ENCODE measurements around the gene TMEM51.
"Not testable (repeated sequence)": the region's sequence is repeated elsewhere in the genome, so short reads cannot be mapped to it uniquely, and the experiment has no call there.

TMEM51 gene

DNA sequence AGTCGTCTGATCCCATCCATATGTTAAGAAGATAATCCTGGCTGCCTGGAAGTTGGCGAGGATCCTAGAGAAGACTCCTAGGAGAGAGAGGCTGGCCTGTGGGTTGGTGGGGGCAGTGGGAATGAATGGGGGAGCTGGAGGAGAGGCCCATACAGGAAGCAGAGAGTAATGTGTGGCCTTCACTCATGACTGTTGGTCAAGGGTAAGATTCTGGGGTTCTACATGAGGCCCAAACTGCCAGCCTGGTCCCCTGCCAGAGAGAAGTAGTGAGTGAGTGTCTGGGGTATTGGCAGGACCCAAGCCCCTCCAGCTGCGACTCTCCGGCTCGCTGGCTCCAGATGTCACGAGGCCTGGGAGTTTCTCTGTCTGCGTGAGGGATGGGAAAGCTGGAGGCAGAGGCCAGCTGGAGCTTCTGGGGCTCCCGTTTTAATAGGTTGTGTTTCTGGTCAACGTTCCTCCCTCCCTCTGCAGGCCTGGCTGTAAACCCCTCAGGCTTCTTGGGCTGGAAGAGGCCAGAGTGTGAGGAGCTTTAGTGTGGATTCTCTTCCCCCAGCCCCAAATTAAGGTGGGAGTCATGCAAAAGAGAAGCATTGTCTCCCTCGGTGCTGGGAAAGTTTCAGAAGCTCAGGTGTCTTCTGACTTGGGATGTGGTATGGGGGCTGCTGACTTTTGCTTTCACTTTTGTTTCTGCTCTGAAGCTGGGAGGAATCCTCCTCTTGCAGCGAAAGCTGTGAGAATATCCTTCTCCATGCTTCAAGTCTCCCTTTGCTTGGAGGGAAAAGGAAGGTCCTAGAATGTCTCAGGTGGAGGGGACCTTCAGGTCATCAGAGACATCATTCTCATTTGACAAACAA, 2.6 kb downstream of the TMEM51 start:
- no peak for DNase-seq

DNA sequence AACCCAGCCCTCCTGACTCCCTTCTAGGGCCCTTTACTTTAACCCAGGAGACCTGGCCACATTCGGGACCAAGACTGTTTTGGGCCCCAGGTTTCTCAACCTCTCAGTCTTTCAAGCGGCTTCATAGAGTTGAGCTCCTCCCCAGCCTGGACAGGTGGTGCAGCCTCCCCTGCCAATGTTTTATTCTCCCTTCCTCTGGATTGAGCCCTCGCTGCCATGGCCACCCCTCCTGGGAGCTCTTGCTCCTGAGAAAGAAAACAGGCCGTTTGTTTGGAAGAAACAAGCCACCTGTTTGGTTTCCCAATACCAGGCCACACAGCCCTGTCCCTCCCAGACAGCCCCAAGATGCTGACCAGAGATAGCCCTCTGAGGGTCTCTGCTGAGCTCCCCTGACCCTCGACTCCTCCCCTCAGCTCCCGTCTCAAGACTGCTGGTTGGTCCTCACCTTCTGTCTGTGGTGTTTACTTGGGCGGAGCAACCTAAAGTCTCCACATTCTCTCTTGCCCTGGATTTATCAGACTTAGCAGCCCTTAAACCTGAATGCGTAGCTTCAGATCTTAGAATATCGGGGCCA, 3.3 kb downstream of the TMEM51 start:
- DNase-seq: no peak

DNA sequence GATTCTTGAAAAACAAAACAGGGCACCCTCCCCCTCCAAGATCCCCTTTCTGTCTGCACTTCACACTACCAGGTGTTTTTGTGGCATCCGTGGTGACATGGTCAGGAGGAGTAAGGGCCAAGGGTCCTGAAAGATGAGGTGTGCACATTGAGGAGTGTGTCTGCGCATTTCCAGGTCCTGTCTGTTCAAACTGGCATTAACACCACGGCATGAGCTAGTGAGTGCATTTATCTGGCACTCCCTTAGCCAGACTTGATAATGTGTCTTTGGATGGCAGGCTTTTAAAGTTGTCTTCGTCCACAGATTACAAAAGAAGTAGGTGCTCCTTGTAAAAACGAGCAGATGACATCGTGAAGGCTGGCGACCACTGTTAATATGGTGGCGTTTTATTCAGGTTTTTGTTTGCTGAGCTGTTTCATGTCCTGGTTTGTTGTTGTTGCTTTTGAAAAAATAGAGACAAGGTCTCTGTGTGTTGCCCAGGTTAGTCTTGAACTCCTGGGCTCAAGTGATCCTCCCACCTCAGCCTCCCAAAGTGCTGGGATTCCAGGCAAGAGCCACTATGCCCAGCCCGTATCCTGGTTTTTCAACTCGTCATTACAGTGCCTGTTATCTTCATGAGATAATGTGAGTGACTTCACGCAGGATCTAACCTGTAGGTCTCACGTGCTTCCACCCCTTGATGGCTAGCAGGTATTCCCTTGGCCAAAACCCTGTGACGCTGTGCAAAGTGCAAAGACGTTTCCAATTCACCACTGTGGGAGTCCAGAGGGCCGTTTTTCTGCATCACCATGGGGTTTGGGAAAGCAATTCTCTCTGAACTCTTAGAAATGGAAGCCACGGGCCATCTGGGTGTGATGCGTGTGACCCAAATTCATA, 4.2 kb downstream of the TMEM51 start:
- DNase-seq: no peak

DNA sequence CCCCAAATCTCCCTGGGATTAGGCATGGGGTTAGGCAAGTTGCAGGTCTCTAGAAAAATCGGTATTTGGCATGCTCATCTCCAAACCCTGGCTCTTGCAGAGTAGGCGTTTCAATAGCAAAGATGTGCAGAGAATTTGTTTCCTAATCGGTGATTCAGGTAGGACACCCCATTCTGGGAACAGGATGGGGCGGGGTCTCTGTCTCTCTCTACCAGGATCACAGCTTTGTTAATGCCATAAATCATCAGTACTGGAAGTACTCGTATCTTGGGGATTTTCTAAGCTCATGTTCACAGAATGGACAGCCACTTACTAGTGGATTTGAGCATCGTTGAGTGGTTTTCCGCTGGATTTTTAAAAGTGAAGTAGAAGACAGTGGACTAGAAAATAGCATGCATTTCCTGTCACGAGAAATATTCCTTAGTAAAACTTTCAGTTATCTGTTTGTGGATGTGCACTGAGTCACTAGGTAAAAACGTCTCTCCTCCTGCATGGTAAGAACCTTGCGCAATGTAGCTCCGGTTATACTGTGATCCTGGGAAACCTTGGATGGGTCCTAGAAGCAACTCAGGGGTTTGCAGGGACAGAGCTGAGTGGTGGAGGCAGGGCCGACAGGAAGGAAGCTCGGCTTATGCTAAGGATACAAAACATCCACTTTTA, 5.1 kb downstream of the TMEM51 start:
- peak; percentile 8 for DNase-seq

DNA sequence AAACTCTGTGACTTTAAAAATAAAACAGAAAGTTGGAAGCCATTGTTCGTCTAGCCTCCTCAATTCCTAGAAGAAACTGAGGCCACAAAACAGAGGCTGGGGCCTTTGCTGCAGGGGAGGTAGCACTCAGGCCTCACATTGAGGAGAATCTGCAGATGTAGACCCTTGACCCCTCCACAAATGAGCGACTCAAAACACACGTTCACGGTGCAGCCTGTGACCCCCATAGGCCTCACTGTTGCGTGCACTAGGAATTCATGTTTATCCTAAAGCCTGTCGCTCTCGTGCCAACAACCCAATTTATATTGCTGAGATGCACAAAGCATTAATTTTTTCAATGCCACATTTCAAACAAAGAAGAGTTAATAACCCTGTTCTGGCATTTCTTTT, 5.6 kb downstream of the TMEM51 start:
- DNase-seq: no peak

DNA sequence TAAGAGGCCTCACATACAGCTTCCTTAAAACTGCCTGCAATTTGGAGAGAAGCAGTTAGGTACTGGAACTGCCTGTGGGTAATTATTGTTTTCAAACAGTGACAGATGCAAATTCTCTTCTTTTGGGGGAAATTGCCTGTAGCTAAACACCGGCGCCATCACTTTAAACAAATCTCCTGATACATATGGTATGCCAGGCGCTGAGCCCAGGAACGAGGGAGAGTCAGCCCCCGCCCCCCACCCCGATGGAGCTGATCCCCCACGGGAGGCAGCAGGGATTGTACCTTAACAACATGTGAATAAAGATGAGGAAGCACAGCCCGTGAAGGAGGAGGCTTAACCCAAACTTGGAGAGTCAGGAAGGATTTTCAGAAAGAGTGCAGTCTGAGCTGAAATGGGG, 7.1 kb downstream of the TMEM51 start:
- DNase-seq: no peak

DNA sequence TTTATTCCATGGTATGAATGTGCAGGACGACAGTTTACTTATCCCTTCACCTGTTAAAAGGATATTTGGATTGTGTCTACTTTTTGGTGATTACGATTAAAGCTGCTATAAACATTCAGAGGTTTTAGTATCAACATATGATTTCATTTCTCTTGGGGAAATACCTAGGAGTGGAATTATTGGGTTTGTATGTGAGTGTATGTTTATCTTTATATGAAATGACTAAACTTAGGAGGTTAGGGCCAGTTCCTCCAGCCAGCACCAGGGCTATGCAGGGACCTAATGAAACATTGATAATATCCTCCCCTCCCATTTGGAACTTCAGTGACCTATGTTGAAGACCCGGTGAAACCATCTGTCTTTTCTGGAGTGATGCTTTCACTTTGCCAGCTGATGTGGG, 13.8 kb downstream of the TMEM51 start:
- no peak for DNase-seq

DNA sequence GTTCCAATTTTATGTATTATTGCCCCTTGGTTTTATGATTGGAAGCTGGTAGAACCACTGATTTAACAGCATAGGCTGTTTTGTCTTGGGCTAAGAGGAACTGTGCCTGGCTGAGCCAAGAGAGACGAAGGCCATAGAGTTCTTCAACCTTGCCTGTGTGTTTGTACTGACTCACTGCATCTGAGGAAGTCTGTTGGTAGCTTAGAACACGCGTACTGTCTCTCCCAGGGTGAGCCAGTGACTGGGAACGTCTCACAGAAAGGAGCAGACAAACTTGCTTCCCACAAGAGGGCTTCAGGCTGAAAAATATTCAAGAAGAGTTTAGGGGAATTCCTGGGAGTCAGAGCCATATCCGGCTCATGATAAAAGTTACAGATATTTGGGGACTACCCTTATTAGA, 14.9 kb downstream of the TMEM51 start:
- DNase-seq: peak; percentile 52

DNA sequence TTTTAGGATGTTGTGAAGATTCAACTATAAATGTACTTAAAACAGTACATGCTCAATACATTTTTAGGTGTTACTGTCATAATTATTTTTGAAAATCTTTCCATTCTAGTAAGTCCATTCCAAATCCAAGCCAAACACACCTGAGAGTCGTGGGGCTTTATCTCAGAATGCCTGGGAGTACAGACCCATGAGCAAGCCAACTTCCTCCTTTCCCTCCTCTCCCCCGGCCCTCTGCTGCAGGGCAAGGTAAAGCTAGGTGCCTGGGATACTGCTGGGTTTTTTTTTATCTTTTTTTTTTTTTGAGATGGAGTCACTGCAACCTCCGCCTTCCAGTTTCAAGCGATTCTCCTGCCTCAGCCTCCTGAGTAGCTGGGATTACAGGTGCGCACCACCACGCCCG, 16.5 kb downstream of the TMEM51 start:
- no peak for DNase-seq

DNA sequence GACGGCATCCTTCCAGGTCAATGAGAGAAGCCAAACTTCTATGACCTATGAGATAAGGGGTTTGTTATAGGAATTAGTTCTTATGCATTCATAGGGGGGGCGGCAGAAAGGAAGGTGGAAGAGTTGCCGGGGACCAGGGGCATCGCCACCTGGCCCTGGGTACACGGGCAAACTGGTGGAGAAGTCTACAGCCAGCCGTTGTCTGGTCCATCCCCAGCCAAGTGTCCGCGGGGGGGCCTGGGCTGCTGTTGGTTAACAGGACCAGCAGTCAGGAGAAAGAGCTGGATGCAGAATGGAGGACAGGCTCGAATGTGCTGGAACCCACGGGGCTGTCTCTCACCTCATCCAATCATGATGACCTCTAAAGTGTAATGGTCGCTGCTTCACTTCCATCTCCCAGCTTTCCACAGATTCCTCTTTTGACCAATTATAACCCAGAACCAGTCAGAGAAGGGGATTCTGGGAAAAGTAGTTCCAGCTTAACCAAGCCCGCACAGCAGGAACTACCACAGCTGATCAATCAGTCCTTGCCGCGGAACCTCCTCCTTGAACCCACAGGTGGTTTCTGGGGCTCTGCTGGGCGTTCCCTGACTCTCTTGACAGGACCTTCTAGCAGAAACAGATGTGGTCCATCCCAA, 17.8 kb downstream of the TMEM51 start:
- DNase-seq: no peak

DNA sequence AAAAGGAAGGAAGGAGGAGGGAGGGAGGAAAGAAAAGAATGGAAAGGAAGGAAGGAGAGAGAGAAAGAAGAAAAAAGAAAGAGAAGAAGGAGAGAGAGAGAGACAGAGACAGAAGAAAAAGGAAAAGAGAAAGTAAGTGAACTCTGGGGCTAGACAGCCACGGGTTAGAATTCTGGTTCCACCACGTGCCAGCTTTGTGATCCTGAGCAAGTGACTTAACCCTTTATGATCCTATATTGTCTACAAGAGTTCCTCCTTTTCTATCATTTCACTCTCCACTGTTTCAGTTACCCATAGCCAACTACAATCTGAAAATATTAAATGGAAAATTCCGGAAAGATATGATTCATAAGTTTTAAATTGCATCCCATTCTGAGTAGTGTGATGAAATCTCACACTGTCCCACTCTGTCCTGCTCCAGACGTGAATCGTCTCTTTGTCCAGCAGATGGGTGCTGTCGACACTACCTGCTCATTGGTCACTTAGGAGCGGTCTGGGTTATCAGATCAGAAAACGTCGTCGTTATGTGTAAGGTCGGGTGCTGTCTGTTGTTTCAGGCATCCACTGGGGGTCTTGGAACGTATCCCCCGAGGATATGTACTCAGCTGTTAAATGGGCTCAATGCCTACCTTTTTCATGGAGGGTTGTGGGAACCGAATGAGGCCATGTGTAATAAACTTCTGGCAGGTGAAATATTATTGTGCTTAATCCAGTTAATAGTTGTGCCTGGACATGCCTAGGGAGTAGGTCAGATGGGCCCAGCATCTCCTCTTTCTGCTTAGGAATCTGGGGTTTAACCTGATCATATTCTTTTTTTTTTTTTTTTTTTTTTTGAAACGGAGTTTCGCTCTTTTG, 19.1 kb downstream of the TMEM51 start:
- no peak for DNase-seq

DNA sequence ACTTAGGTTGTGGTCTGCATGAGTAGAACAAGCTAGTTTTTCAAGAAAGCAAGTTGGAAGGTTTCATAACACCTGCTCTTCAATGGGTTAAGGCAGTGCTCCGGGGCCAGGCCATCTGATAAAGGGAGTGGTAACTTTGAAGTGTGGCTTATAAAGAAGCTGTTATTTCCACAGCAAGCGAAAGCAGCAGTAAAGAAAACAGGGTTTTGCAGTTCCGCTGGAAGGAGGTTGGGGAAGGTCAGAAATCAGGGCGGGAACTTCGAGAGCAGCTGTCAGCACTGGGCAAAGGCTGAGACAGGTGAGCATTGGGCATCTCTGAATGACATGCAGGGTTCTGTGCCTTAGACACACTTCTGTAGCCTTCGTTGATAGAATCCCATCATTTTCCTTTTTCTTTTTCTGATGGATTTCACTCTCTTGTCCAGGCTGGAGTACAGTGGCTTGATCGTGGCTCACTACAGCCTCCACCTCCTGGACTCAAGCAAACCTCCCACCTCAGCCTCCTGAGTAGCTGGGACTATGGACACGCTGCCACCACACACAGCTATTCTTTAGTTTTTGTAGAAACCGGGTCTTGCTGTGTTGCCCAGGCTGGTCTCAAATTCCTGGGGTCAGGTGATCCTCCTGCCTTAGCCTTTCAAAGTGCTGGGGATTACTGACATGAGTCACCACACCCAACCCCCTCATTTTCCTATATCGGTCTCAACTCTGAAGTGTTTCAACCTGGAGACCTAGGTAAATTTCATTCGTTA, 20.5 kb downstream of the TMEM51 start:
- DNase-seq: no peak

DNA sequence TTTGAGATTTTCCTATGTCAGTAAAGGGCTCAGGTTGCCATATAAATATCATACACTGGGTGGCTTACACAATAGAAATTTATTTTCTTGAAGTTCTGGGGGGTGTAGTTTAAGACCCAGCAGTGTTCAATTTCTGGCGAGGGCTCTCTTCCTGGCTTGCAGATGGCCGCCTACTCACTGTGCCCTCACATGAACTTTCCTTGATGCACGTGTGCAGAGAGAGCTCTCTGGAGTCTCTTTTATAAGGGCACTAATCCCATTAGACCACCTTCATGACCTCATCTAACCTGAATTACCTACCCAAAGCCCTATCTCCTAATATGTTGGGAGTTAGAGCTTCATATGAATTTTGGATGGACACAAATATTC, 21.1 kb downstream of the TMEM51 start:
- DNase-seq: no peak

DNA sequence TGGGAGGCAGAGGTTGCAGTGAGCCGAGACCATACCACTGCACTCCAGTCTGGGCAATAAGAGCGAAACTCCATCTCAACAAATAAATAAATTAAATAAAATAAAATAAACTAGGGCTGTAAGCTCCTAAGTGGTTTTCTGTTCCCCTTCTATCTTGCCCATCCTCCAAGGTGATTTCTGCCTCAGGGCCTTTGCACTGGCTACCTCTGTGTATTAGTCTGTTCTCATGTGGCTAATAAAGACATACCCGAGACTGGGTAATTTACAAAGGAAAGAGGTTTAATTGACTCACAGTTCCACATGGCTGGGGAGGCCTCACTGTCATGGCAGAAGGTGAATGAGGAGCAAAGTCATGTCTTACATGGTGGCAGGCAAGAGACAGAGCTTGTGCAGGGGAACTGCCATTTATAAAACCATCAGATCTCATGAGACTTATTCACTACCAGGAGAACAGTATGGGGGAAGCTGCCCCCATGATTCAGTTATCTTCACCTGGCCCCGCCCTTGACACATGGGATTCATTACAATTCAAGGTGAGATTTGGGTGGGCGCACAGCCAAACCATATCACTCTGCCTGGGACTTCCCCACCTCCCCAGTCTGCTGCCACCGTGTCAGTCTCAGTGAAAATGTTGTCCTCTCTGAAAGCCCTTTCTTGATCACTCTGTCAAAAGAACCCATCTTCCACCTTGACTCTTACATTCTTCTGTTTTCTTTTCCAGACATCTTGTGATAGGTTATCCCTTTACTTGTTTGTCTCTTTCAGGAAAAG, 22.0 kb downstream of the TMEM51 start:
- DNase-seq: not testable (repeated sequence)

DNA sequence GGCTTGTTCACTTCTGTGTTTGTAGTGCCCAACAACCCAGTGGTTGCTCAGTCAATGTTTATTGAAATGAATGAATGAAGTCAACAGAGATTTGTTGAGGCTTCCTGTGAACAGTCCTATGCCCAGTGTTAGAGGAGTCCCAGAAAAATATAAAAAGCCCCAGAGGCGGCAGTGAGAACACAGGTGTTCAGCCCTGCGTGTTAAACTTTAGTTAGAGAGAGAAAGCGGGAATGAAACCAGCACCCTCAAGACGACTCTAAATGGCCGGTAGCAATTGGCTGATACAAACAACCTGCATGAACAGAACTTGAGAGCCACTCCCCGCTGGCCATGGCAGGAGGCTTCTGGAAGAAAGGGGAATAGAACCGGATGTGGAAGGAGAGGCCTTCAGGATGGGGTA, 22.6 kb downstream of the TMEM51 start:
- no peak for DNase-seq

DNA sequence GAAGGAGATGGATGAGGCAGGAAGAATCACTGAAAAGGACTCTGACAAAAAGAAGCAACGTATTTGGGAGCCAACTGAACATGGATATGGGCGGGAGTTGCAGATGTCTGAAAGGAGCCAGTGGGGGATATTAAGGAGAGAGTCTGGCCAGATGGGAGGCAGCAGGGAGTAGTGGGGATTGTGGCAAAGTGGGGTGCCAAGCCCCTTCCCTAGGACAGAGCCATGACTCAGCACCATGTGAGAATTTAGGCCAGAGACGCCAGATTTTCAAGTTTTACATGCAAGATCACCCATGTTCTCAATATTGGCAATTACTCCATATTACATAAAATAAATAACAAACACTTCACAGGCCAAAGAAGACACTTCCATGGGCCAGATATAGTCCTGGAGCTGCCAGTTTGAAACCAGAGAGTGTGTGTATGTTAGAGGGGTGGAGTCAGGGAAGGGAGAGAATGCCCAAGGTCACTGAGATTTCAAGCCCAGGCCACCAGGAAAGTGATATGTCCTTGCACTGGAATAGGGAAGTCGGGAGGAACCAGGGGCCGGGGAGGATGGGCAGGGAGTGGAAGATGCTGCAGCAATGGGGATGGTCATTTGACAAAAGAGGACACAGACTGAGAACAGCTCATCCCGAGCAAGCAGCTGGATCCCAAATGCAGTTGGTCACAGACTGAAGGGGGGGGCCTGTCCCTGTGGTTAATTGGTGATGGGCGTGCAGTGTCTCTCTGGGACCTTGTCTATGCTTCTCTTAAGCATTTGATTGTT, 23.5 kb downstream of the TMEM51 start:
- no peak for DNase-seq

DNA sequence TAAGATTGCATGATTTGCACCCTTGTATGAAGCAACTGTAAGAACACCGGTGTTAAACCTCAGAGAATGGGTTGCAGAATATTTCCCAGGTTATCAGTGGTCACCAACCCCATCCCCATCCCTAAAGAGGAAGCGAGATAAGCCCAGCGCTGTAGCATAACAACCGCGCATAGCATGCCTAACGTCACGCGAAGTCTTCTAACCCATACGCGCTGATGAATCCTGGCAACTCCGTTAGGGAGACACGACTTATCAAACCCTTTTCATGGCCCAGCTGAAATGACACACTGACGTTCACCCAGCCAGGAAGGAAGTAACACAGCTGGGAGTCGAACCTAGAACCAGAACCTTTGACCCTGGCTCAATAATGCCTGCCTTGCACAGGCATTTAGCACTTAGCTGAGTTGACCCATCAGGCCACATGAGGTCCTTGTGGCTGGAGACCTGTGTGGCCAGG, 24.2 kb downstream of the TMEM51 start:
- no peak for DNase-seq

DNA sequence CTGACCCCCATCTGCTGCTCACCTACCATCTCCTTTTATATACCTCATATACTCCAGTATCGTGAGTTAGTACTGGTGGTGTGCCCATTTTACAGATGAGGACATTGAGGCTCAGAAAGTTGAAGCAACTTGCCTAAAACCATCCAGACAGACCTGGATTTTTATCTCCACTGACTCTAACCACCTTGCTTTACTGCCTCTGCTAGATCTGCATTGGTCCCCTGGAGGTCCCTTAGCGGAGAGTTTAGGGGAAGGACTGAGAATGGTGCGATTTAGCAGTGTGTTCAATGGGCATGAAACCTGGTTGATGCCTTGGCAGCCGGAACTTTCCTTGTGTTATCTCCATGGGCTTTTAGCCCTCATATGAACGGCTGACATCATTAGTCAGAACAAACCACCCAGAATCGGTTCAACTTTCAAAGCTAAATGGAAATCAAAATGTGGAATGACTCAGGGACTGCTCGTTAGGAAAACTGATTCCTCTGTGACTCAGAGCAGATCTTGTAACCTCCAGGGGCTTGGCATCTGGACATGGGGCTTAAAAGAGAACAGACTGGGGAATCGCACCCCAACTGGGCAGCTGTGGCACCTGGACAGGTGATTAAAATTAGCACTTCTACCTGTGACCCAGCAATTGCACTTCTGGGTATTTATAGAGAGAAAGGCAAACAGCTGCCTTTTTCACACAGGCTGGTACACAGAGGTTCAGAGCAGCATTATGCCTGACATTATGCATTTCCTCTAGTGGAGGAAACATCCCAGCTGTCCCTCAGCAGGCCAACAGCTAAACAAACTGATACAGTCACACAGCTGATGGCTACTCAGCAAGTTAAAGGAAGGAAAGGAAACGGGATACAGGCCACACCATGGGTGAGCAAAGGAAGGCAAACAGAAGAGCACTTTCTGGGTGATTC, 25.3 kb downstream of the TMEM51 start:
- peak; percentile 73 for DNase-seq

All from T1000 (cell line).